MM.1S (cell line): ENCODE measurements around the gene GPR87.

ENCODE experiments used
- CTCF ChIP-seq: fragments of 300-600 bp; sonication (generic); IDR thresholded peaks from 2 replicates; pipeline ENCODE4 v1.5.1; 2016; ENCODE audit warnings: antibody characterized with exemption, low read length, mixed read lengths
- EZH2phosphoT487 ChIP-seq: fragments of 300-600 bp; sonication (generic); IDR thresholded peaks from 2 replicates; pipeline ENCODE4 v1.6.1; 2018; ENCODE audit warnings: antibody characterized with exemption, low read length

- no peak for TF ChIP-seq CTCF
- no peak for TF ChIP-seq EZH2phosphoT487
Observed at GRCh38 chr3:151293127-151293526, 23.5 kb downstream of the GPR87 start.
